RWPE1 (cell line): ENCODE results near the gene NR1I3.
A peak's percentile ranks its signal among the peaks of the same experiment; 100 is the strongest.

Experiments used
- CTCF ChIA-PET: fragments of 350-600 bp; sonication (Branson Sonifier 250); formaldehyde crosslinking; extraction: SDS; loops from one replicate; lab custom pipeline; 2021; lab: Yijun Ruan, JAX
- POLR2A ChIA-PET: fragments of 400-600 bp; formaldehyde crosslinking; extraction: SDS; loops from one replicate; lab custom pipeline; 2020; ENCODE audit warnings: antibody characterized with exemption; ENCODE audit not compliant: low non-redundant PET; lab: Yijun Ruan, JAX
- DNase-seq: peaks from one replicate; pipeline ENCODE4 v3.0.0; 2012; ENCODE audit warnings: low spot score
- H3K27ac ChIP-seq: fragments of 450-650 bp; 2 replicates; pipeline ENCODE4 v1.5.1; 2017
- CTCF ChIP-seq: fragments of 450-650 bp; conservative IDR thresholded peaks from 2 replicates; pipeline ENCODE4 v1.5.1; 2017; ENCODE audit warnings: low read depth, mild to moderate bottlenecking

Gene NR1I3

GRCh38 chr1:161214369-161214768, 23.6 kb downstream of the NR1I3 start:
- no peak for TF ChIP-seq CTCF
- H3K27ac ChIP-seq = no peak overlapping the region
- no peak for DNase-seq
- ChIA-PET CTCF (no interaction called here), POLR2A (no interaction called here)

- peak; percentile 88 for TF ChIP-seq CTCF
- POLR2A ChIA-PET = no interaction called here
Observed at GRCh38 chr1:161209790-161210409, 28.1 kb downstream of the NR1I3 start.

GRCh38 chr1:161207173-161207572, 30.8 kb downstream of the NR1I3 start:
- ChIA-PET CTCF (no interaction called here), POLR2A (no interaction called here)
- H3K27ac ChIP-seq = 0 out of 2 replicates have a peak overlapping the region, but pooled peaks have one; percentile 18
- no peak for TF ChIP-seq CTCF
- no peak for DNase-seq

More at GRCh38 chr1:161209790-161210409, 28.1 kb downstream of the NR1I3 start:
- DNase-seq = peak; percentile 85
- H3K27ac ChIP-seq = no peak overlapping the region
- CTCF ChIA-PET = interaction anchor here (0.6 to 1.3 kb wide), 4 partner anchors 9 to 69 kb away, joined by 3 to 6 read pairs (median 4); partner anchors contain the start of gene TOMM40L

- CTCF ChIA-PET = interaction anchor here (1.1 to 1.2 kb wide), 2 partner anchors 19 to 59 kb away, joined by 3 to 4 read pairs; partner anchors contain the start of gene TOMM40L
- no peak for TF ChIP-seq CTCF
- POLR2A ChIA-PET = no interaction called here
- no peak overlapping the region for H3K27ac ChIP-seq
- DNase-seq = no peak
Observed at GRCh38 chr1:161206411-161207140, 31.4 kb downstream of the NR1I3 start.

- ChIA-PET CTCF (interaction anchor here (0.6 to 1.5 kb wide), 5 partner anchors 10 to 816 kb away, joined by 3 to 4 read pairs (median 3); no protein-coding TSS in a partner anchor), POLR2A (interaction anchor here (0.6 kb wide), 1 partner anchor 20 kb away, joined by 3 read pairs; no protein-coding TSS in a partner anchor)
- TF ChIP-seq CTCF = no peak; the same call in 1 of the 2 replicates
- H3K27ac ChIP-seq = peak within 1 kb of the TSS; percentile 94
- peak; percentile 92 for DNase-seq
Observed at GRCh38 chr1:161201836-161202712, 35.9 kb downstream of the NR1I3 start, which contains the start of gene NDUFS2. Gene NDUFS2 (plus strand): TSS chr1:161202367. CDS start chr1:161202386, 19 bp downstream.
